Gastrocnemius medialis (tissue), 4 donors: Measurements from ENCODE around the gene TUBA3E.

Experiments used
- POLR2A ChIP-seq, 2 donors: fragments of 450-650 bp; IDR thresholded peaks; one replicate each; pipeline ENCODE4 v1.6.1; 2017; ENCODE audit warnings: antibody characterized with exemption in 2 of 2, mild to moderate bottlenecking in 2 of 2, moderate library complexity in 2 of 2
- TF ChIP-seq, protein P1 (sequence below), 5 experiments: fragments of 450-650 bp in 3 of 5; fragments of 200-600 bp in 2 of 5; sonication (generic) in 2 of 5; IDR thresholded peaks in 4 of 5; conservative IDR thresholded peaks in 1 of 5; 1 replicate in 4 of 5; 2 replicates in 1 of 5; pipeline ENCODE4 v1.5.1; 2016 to 2019; ENCODE audit warnings: antibody characterized with exemption in 5 of 5, mild to moderate bottlenecking in 3 of 5, moderate library complexity in 3 of 5

GRCh38 chr2:130183512-130184373 lies 14.5 kb downstream of the TUBA3E start:
- TF ChIP-seq, protein P1, sequence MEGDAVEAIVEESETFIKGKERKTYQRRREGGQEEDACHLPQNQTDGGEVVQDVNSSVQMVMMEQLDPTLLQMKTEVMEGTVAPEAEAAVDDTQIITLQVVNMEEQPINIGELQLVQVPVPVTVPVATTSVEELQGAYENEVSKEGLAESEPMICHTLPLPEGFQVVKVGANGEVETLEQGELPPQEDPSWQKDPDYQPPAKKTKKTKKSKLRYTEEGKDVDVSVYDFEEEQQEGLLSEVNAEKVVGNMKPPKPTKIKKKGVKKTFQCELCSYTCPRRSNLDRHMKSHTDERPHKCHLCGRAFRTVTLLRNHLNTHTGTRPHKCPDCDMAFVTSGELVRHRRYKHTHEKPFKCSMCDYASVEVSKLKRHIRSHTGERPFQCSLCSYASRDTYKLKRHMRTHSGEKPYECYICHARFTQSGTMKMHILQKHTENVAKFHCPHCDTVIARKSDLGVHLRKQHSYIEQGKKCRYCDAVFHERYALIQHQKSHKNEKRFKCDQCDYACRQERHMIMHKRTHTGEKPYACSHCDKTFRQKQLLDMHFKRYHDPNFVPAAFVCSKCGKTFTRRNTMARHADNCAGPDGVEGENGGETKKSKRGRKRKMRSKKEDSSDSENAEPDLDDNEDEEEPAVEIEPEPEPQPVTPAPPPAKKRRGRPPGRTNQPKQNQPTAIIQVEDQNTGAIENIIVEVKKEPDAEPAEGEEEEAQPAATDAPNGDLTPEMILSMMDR (IDR thresholded peaks at IDR 0.05 in 4 of 5, conservative IDR thresholded peaks at IDR 0.05 in 1 of 5), result no peak
- TF ChIP-seq POLR2A (IDR thresholded peaks at IDR 0.05), result no peak
